Activated T-cell treated with anti-CD3 and anti-CD28 coated beads for 4 hours (primary cell): ENCODE data around the gene TUBAL3.
"Not testable (repeated sequence)": the region's sequence is repeated elsewhere in the genome, so short reads cannot be mapped to it uniquely, and the experiment has no call there.

Experiments
- DNase-seq: peaks from one replicate; pipeline ENCODE4 v3.0.0-alpha.2; 2020

TUBAL3 gene

GRCh38 chr10:5419466-5420094 is 15.0 kb upstream of the TUBAL3 start:
- no peak for DNase-seq

DNA sequence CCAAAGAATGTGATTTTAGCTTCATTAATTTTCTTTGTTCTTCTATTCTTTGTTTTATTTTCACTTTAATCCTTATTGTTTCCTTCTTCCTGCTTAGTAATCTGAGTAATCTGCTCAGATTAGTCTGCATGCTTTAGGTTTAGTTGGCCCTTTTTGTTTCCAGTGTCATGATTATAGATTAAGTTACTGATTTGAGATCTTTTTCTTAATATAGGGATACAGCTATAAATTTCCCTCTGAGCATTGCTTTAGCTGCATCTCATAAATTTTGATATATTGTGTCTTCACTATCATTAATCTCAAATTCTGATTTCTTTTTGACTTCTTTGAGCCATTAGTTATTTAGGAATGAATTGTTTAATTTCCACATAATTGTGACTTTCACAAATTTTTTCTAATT is 14.0 kb upstream of the TUBAL3 start:
- no peak for DNase-seq

- no peak for DNase-seq
Observed at GRCh38 chr10:5416981-5417380, 12.4 kb upstream of the TUBAL3 start.

GRCh38 chr10:5413012-5413938 is 8.6 kb upstream of the TUBAL3 start:
- no peak for DNase-seq

- DNase-seq, result peak; percentile 42
Observed at GRCh38 chr10:5412277-5412941, 7.8 kb upstream of the TUBAL3 start, which contains the start of gene NET1. TSS of gene NET1 (plus strand) at chr10:5412557. CDS start at chr10:5412693, 136 bp downstream.

- DNase-seq, result no peak
Observed at GRCh38 chr10:5411941-5412276, 7.3 kb upstream of the TUBAL3 start.

GRCh38 chr10:5410787-5411186 is 6.2 kb upstream of the TUBAL3 start:
- DNase-seq, result not testable (repeated sequence)

GRCh38 chr10:5406918-5407317 is 2.3 kb upstream of the TUBAL3 start:
- DNase-seq, result no peak

DNA sequence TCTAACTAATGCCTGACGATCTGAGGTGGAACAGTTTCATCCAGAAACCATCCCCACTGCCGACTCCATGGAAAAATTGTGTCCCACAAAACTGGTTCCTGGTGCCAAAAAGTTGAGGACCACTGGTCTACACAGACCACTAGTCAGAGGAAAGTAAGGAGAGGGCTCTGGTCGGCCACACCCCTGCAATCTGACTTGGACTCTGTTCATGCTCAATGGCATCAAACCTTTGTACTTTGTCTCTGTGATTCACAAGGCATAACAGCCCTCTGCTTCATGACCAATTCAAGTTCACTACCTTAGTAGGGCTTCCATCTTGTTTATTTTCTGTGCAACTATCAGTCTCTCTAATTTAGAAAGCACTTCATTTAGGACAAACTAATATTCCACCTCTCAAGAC is 1.8 kb downstream of the TUBAL3 start:
- DNase-seq, result no peak

GRCh38 chr10:5400468-5401240 is 4.0 kb downstream of the TUBAL3 start:
- DNase-seq, result no peak

- DNase-seq, result no peak
Observed at GRCh38 chr10:5399332-5399731, 5.3 kb downstream of the TUBAL3 start.

DNA sequence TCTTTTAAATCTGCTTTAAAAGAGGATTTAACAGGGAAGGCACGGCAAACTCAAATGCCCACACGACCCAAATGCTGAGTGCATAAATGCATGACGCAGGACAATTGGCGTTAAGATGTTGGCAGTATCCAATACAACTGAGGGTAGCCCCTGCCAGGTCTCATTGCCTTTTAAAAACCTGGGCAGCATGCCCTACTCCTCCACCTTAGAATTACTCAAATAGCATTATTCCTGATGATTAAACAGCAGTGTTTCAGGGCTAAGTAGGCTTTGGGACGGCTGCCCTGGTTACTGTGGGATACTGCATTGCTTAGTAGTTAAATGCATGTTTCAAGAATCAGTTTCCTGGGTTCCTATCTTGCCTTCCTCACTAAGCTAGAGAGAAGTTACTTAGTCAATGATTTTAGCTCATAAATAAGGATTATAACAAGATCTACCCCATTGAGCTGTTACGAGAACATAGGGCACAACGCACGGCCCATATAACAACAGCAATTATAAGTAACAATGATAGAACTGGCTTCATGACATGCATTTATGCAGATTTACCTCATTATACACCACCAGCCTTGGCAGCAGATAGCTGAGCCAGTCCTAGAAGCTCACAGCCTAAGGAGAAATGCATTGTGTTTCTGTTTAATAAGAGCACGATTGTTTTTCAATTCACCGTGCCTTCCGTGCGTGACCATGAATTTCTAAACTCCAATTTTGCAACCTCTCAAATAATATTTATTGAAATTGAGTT is 7.9 kb downstream of the TUBAL3 start:
- no peak for DNase-seq

- DNase-seq, result no peak
Observed at GRCh38 chr10:5395168-5395567, 9.5 kb downstream of the TUBAL3 start.

DNA sequence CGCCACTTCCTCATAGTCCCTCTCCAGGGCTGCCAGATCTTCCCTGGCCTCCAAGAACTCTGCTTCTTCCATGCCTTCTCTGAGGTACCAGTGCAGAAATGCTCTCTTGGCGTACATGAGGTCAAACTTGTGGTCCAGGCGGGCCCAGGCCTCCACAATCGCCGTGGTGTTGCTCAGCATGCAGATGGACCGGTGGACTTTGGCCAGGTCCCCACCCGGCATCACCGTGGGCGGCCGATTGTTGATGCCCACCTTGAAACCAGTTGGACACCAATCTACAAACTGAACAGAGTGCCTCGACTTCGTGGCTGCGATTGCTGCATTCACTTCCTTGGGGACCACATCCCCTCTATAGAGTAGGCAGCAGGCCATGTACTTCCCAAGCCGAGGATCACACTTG is 11.1 kb downstream of the TUBAL3 start:
- DNase-seq, result no peak

DNA sequence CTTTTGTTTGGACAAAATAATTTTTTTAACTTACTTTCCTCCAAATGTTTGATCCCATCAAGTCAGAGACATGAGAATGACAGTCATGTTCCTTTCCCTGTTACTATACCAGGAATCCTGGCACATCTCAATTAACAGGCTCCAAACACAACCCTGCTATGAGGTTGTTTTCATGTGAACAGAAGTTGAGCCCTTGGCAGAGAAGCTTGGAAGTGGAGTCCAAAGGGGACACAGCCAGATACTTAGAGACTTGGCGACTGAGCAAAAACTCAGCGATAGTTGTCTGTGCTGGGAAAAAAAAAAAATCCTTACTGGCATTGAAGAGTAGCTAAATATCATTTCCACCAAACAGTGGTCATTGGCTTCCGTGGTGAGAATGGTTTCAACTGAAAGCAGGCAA is 12.8 kb downstream of the TUBAL3 start:
- no peak for DNase-seq

DNA sequence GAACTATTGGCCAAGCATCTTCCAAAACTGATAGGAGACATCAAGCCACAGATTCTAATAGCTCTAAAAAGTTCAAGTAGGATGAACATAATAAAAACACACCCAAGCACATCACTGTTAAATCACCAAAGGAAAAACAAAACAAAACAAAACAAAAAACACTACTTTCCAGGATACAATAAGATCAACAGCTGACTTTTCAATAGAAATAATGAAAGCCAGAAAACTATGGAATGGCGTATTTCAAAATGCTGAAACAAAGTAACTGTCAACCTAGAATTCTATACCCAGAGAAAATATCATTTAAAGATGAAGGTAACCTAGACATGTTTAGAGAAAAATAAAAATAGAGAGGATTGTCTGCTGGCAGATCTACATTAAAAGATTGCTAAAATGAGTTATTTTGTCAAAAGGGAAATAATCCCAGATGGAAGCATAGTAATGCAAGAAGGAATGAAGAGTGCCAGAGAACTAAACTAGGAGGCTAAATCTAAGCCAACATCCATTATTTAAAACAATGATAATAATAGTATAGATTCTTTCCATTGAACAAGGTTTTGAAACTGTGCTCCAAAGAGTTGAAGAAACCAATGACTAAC is 13.9 kb downstream of the TUBAL3 start:
- DNase-seq, result no peak

DNA sequence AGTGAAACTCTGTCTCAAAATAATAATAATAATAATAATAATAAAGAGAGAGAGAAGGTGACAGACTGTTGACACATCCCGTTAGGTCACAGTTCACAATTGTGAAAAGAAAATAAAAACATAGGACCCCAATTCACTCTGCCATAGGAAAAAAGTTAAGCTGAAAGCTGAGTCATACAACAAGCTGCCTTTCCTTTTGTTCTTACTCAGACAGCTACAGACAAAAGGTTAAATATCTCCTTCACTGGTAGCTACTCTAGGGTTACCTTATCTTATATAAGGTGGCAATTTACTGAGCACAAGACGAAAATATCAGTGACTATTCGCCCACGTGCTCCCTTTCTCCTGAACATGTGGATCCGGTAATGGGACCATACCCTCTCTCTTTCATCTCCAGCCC is 17.5 kb downstream of the TUBAL3 start:
- DNase-seq, result no peak

DNA sequence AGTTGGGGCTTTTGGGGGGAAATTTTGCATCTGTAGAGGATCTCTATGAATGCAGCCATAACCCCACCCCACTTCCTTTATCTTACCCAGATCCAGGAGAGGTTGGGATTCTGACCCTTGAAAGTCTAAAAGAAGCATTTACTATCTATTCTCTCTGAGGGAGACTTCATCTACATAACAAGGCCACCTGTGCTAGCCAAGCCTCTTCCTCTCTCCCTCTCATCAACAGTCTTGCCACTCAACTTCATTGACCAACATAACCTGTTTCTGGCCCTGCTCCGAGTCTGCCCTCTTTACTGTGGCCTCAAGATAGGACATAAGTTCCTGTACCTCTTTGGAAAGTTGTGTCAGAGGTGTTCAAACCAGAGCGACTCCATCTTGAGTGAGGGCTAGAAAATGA is 19.4 kb downstream of the TUBAL3 start:
- DNase-seq, result no peak

GRCh38 chr10:5381187-5381586 is 23.4 kb downstream of the TUBAL3 start:
- no peak for DNase-seq

GRCh38 chr10:5380395-5380794 is 24.2 kb downstream of the TUBAL3 start:
- not testable (repeated sequence) for DNase-seq

DNA sequence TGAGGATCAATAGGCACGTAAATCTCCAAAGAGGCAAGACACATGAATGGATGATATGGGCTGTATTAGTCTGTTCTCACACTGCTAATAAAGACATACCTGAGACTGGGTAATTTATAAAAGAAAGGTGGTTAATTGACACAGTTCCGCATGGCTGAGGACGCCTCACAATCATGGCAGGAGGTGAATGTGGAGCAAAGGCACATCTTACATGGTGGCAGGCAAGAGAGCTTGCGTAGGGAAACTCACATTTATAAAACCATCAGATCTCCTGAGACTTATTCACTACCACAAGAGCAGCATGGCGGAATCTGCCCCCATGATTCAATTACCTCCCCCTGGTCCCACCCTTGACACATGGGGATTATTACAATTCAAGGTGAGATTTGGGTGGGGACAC is 25.4 kb downstream of the TUBAL3 start:
- not testable (repeated sequence) for DNase-seq

- no peak for DNase-seq
Observed at GRCh38 chr10:5376450-5376849, 28.2 kb downstream of the TUBAL3 start.
